BJ (cell line): ENCODE data around the gene TEC. TPM values are rescaled to one million over a fixed set of nuclear protein-coding genes. Genes with fewer than 3 reads are reported as not detected.
A peak's percentile ranks its signal among the peaks of the same experiment; 100 is the strongest.

Experiments used
- CTCF ChIA-PET: fragments of 350-600 bp; formaldehyde crosslinking; extraction: SDS; loops from one replicate; lab custom pipeline; 2021; ENCODE audit warnings: antibody characterized with exemption, inconsistent platforms; lab: Yijun Ruan, JAX
- POLR2A ChIA-PET: fragments of 300-600 bp; sonication (Branson Sonifier 250); formaldehyde crosslinking; extraction: SDS; loops from one replicate; lab custom pipeline; 2021; ENCODE audit warnings: antibody characterized with exemption; lab: Charles Lee
- DNase-seq: peaks from one replicate; pipeline ENCODE4 v3.0.0-alpha.2; 2011; ENCODE audit warnings: low read depth
- H3K27me3 ChIP-seq: 2 replicates; pipeline ENCODE4 v1.6.0; 2011; ENCODE audit warnings: low read length; ENCODE audit not compliant: control insufficient read depth, insufficient read depth
- H3K36me3 ChIP-seq: 2 replicates; pipeline ENCODE4 v1.5.1; 2011; ENCODE audit warnings: low read length; ENCODE audit not compliant: control insufficient read depth, insufficient read depth
- H3K4me3 ChIP-seq: 2 replicates; pipeline ENCODE4 v1.5.1; 2011; ENCODE audit warnings: low read depth, mild to moderate bottlenecking, control low read depth, low read length
- polyA plus RNA-seq: library from polyadenylated mRNA; depleted of rRNA; stranded (reverse); fragments of >200 nt; gene quantifications from 2 replicates; pipeline ENCODE4 v1.2.3, GENCODE V29; 2011
- TF ChIP-seq, protein P1 (sequence below): IDR thresholded peaks from 2 replicates; pipeline ENCODE4 v1.5.1; 2011; ENCODE audit warnings: low read depth, mild to moderate bottlenecking, control low read depth, inconsistent platforms, low read length, moderate library complexity; ENCODE audit not compliant: insufficient read depth

The TEC gene
- polyA plus RNA-seq, 1 experiment = 0.20 TPM

DNA sequence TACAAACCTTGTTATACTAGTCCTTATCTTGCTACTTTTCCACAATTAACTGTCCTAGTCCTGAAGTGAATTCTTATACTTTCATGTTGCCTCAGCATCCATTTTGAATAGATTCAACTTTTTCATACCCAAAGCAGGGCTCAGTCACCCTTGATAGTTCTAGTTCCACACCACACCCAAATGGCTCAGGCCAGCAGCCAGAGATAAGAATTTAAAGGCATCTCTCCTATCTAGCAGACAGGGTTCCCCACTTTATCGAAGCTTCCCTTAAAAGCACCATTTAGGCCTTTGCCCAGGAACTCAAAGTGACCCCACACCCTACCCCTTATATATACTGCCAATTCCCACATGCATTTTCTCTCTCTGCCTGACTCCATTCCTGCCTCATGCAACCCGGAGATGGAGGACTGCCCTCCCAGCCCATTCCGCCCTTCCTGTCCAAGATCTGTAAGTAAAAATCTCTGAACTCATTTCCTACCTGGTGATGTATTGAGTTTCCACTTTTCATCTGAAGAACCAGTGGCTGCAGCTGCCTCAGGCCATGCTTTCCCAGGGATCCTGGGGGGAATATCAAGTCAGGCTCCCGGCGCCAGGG lies 71.9 kb downstream of the TEC start:
- ChIA-PET POLR2A (no interaction called here), CTCF (interaction anchor here (0.8 kb wide), 1 partner anchor 16 kb away, joined by 3 read pairs; no protein-coding TSS in a partner anchor)
- H3K36me3 ChIP-seq = no peaks in the 10 kb centered on the region
- H3K27me3 ChIP-seq = peaks cover 4% of the 10 kb centered on the region; the same call in 1 of the 2 replicates
- no peak overlapping the region for H3K4me3 ChIP-seq
- TF ChIP-seq, protein P1, sequence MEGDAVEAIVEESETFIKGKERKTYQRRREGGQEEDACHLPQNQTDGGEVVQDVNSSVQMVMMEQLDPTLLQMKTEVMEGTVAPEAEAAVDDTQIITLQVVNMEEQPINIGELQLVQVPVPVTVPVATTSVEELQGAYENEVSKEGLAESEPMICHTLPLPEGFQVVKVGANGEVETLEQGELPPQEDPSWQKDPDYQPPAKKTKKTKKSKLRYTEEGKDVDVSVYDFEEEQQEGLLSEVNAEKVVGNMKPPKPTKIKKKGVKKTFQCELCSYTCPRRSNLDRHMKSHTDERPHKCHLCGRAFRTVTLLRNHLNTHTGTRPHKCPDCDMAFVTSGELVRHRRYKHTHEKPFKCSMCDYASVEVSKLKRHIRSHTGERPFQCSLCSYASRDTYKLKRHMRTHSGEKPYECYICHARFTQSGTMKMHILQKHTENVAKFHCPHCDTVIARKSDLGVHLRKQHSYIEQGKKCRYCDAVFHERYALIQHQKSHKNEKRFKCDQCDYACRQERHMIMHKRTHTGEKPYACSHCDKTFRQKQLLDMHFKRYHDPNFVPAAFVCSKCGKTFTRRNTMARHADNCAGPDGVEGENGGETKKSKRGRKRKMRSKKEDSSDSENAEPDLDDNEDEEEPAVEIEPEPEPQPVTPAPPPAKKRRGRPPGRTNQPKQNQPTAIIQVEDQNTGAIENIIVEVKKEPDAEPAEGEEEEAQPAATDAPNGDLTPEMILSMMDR = no peak
- no peak for DNase-seq

DNA sequence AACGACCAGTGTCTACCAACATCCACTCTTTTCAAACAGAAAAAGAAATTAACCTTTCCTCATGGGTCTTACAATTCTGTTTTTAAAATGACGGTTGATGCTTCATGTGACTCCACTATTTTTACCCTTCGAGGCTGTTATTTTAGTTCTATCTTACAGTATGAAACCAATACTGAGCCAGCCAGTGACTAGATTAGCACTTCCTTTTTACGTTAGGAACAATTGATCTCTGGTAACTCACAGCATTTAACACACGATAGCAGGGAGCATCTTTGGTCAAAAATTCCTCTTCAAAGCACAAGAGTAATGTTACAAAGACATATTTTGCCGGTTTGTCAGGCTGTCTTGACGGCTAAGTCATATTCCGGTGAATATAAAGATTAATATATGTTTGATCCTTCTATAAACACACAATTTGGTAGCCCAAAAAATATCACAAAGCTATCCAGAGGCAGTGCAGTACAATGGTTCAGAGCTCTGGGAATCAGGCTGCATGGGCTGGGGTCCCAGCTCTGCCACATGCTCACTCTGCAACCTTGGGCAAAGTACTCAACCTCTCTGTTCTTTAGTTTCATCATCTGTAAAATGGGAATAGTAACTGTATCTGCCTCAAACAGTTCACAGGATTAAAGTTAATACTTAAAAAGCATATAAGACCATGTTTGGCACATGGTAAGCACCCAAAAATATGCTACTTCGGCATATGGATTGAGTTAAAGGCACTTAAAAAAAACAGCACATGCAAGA lies 72.7 kb downstream of the TEC start:
- ChIA-PET POLR2A (no interaction called here), CTCF (interaction anchor here (0.8 kb wide), 1 partner anchor 15 kb away, joined by 3 read pairs; no protein-coding TSS in a partner anchor)
- peaks cover 4% of the 10 kb centered on the region; the same call in 1 of the 2 replicates for H3K27me3 ChIP-seq
- no peaks in the 10 kb centered on the region for H3K36me3 ChIP-seq
- TF ChIP-seq, protein P1 = no peak
- H3K4me3 ChIP-seq = no peak overlapping the region
- DNase-seq = no peak

DNA sequence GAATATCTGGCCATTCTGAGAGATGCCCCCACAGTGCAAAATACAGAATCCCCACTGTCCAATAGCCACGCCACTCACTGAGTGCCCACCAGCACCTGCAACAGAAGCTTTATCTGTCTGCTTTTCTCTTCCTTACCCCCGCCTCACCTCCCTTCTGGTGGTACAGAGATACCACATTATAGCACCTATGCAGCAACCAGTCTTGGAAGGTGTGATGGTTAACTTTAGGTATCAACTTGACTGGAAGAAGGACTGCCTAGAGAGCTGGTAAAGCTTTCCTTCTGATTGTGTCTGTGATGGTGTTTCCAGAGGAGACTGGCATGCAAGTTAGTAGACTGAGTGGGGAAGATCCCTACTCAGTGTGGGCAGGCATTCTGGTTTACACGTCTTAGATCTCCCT lies 73.8 kb downstream of the TEC start:
- ChIA-PET CTCF (no interaction called here), POLR2A (no interaction called here)
- Histone ChIP-seq H3K4me3 (no peak overlapping the region), H3K36me3 (no peaks in the 10 kb centered on the region), H3K27me3 (peaks cover 4% of the 10 kb centered on the region; the same call in 1 of the 2 replicates)
- no peak for DNase-seq
- TF ChIP-seq, protein P1 = no peak

DNA sequence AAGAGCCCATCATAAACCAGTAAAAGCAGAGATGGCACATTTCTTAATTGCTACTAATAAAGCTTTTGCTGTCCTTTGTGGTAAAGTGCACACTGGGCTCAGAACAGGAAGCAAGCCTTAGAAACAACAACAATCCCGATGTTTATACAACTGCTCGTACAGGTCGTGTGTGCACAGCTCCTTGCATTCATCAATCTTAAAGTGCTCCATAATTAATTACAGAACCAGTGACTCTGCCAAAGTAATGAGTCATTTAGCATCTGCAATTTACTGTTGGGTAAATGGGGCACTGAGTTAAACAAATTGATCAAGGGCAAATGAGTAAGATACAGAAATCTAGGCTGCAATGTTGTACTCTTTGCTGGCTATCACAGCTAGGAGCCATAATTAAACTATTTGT lies 74.3 kb downstream of the TEC start:
- peak; percentile 22 for DNase-seq
- CTCF ChIA-PET = no interaction called here
- Histone ChIP-seq H3K4me3 (no peak overlapping the region), H3K36me3 (no peaks in the 10 kb centered on the region), H3K27me3 (peaks cover 2% of the 10 kb centered on the region; the same call in 1 of the 2 replicates)
- TF ChIP-seq, protein P1 = no peak
- POLR2A ChIA-PET = no interaction called here

DNA sequence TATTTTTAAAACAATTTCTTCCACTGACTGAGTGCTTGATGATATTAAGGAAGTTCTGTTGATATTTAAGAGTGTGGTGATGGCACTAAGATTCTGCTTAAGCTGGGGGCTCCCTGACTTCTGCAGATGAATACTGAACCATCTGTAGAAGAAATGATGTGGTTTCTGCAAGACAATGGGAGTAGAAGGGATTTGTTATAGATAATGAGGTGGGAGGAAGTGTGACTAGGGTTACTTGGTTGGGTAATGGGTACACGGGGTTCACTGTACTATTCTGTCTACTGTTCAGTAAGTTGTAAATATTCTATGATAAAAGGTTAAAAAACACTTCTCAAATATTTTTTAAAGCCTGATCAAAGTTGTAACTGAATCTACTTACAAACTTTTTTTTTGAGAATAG lies 74.7 kb downstream of the TEC start:
- H3K36me3 ChIP-seq = no peaks in the 10 kb centered on the region
- H3K4me3 ChIP-seq = no peak overlapping the region
- ChIA-PET CTCF (no interaction called here), POLR2A (no interaction called here)
- no peak for DNase-seq
- TF ChIP-seq, protein P1 = no peak
- peaks cover 2% of the 10 kb centered on the region; the same call in 1 of the 2 replicates for H3K27me3 ChIP-seq
